ENCODE data around the gene RRAS2. TPM values are rescaled to one million over a fixed set of nuclear protein-coding genes. Genes with fewer than 3 reads are reported as not detected.

The RRAS2 gene
- total and polyA plus RNA-seq, 7 donors = 15.5 to 48.5 (median 31.1) TPM

- H3K4me3 ChIP-seq = no peak overlapping the region
- no peak for TF ChIP-seq POLR2AphosphoS5 (IDR thresholded peaks at IDR 0.05)
- TF ChIP-seq EP300 (IDR thresholded peaks at IDR 0.05) = no peak
- TF ChIP-seq, protein P1, sequence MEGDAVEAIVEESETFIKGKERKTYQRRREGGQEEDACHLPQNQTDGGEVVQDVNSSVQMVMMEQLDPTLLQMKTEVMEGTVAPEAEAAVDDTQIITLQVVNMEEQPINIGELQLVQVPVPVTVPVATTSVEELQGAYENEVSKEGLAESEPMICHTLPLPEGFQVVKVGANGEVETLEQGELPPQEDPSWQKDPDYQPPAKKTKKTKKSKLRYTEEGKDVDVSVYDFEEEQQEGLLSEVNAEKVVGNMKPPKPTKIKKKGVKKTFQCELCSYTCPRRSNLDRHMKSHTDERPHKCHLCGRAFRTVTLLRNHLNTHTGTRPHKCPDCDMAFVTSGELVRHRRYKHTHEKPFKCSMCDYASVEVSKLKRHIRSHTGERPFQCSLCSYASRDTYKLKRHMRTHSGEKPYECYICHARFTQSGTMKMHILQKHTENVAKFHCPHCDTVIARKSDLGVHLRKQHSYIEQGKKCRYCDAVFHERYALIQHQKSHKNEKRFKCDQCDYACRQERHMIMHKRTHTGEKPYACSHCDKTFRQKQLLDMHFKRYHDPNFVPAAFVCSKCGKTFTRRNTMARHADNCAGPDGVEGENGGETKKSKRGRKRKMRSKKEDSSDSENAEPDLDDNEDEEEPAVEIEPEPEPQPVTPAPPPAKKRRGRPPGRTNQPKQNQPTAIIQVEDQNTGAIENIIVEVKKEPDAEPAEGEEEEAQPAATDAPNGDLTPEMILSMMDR (IDR thresholded peaks at IDR 0.05) = no peak
- TF ChIP-seq POLR2A (IDR thresholded peaks at IDR 0.05) = no peak
- intact Hi-C loops (cut with DNase I) = no loop called here
- 54 to 79% methylated on average over 4 of the region's 4 CpGs for WGBS, 2 donors
- no peak for DNase-seq
- no peaks in the 10 kb centered on the region for H3K27me3 ChIP-seq
- H3K36me3 ChIP-seq = no peaks in the 10 kb centered on the region
- no peak overlapping the region for H3K27ac ChIP-seq
- no peaks in the 10 kb centered on the region for H3K9me3 ChIP-seq
- no peaks in the 10 kb centered on the region for H3K4me1 ChIP-seq
Measured at GRCh38 chr11:14242187-14242586, 116.8 kb downstream of the RRAS2 start.

GRCh38 chr11:14240951-14241350, 118.0 kb downstream of the RRAS2 start:
- Histone ChIP-seq H3K4me3 (no peak overlapping the region), H3K27me3 (no peaks in the 10 kb centered on the region), H3K9me3 (no peaks in the 10 kb centered on the region), H3K4me1 (no peaks in the 10 kb centered on the region), H3K27ac (no peak overlapping the region), H3K36me3 (no peaks in the 10 kb centered on the region)
- intact Hi-C loops (cut with DNase I) = no loop called here
- WGBS, 2 donors = 95% methylated on average over 4 of the region's 4 CpGs
- TF ChIP-seq POLR2A (IDR thresholded peaks at IDR 0.05) (no peak), POLR2AphosphoS5 (IDR thresholded peaks at IDR 0.05) (no peak), EP300 (IDR thresholded peaks at IDR 0.05) (no peak)
- TF ChIP-seq, protein P1 (IDR thresholded peaks at IDR 0.05) = no peak
- no peak for DNase-seq

- TF ChIP-seq POLR2A (IDR thresholded peaks at IDR 0.05) = no peak
- TF ChIP-seq POLR2AphosphoS5 (IDR thresholded peaks at IDR 0.05) = no peak
- TF ChIP-seq, protein P1 (IDR thresholded peaks at IDR 0.05) = no peak
- no peaks in the 10 kb centered on the region for H3K36me3 ChIP-seq
- H3K27me3 ChIP-seq = no peaks in the 10 kb centered on the region
- no peaks in the 10 kb centered on the region for H3K4me1 ChIP-seq
- H3K27ac ChIP-seq = no peak overlapping the region
- intact Hi-C loops (cut with DNase I) = no loop called here
- H3K9me3 ChIP-seq = no peaks in the 10 kb centered on the region
- H3K4me3 ChIP-seq = no peak overlapping the region
- no peak for DNase-seq
Measured at GRCh38 chr11:14240221-14240620, 118.8 kb downstream of the RRAS2 start.

GRCh38 chr11:14237444-14237961, 121.5 kb downstream of the RRAS2 start:
- intact Hi-C loops (cut with DNase I) = no loop called here
- TF ChIP-seq, protein P1 (IDR thresholded peaks at IDR 0.05) = no peak
- no peak for TF ChIP-seq POLR2AphosphoS5 (IDR thresholded peaks at IDR 0.05)
- TF ChIP-seq EP300 (IDR thresholded peaks at IDR 0.05) = no peak
- TF ChIP-seq POLR2A (IDR thresholded peaks at IDR 0.05) = no peak
- H3K36me3 ChIP-seq = no peaks in the 10 kb centered on the region
- DNase-seq = no peak
- 48 to 71% methylated on average over 9 of the region's 9 CpGs for WGBS, 2 donors
- no peaks in the 10 kb centered on the region for H3K4me1 ChIP-seq
- no peaks in the 10 kb centered on the region for H3K9me3 ChIP-seq
- H3K4me3 ChIP-seq = no peak overlapping the region
- peaks cover 0 to 5% (median 0%) of the 10 kb centered on the region in 3 donors for H3K27me3 ChIP-seq
- H3K27ac ChIP-seq = no peak overlapping the region

GRCh38 chr11:14235701-14236100, 123.3 kb downstream of the RRAS2 start:
- TF ChIP-seq POLR2A (IDR thresholded peaks at IDR 0.05) = no peak
- TF ChIP-seq EP300 (IDR thresholded peaks at IDR 0.05) = no peak
- TF ChIP-seq POLR2AphosphoS5 (IDR thresholded peaks at IDR 0.05) = no peak
- TF ChIP-seq, protein P1 (IDR thresholded peaks at IDR 0.05) = no peak
- H3K27me3 ChIP-seq = peaks cover 0 to 11% (median 0%) of the 10 kb centered on the region in 3 donors

More at GRCh38 chr11:14235701-14236100, 123.3 kb downstream of the RRAS2 start:
- no peak for DNase-seq
- H3K36me3 ChIP-seq = no peaks in the 10 kb centered on the region
- H3K27ac ChIP-seq = no peak overlapping the region
- H3K9me3 ChIP-seq = no peaks in the 10 kb centered on the region
- intact Hi-C loops (cut with DNase I) = no loop called here
- no peaks in the 10 kb centered on the region for H3K4me1 ChIP-seq
- no peak overlapping the region for H3K4me3 ChIP-seq
- WGBS, 2 donors = 97% methylated on average over 1 of the region's 1 CpG
